OCI-LY1 (cell line): ENCODE data around the gene PASK.

Source experiments
- CTCF ChIP-seq: fragments of 200-600 bp; sonication (generic), shearing (Covaris generic); IDR thresholded peaks from 2 replicates; pipeline ENCODE4 v1.5.1; 2017; ENCODE audit warnings: mild to moderate bottlenecking, antibody characterized with exemption, low read length, moderate library complexity, mixed read lengths
- EZH2 ChIP-seq: fragments of 200-600 bp; sonication (generic), shearing (Covaris generic); IDR thresholded peaks from 2 replicates; pipeline ENCODE4 v1.8.0; 2017; ENCODE audit warnings: borderline replicate concordance, mixed run types, mild to moderate bottlenecking, antibody characterized with exemption, low read length, moderate library complexity, mixed read lengths

- TF ChIP-seq CTCF (no peak), EZH2 (no peak)
These were observed 60.9 kb downstream of the PASK start for GRCh38 chr2:241088376-241088775.
